ENCODE data around the gene PLXNB2.

PLXNB2 gene

GRCh38 chr22:50238755-50239154 is 68.7 kb downstream of the PLXNB2 start:
- in situ Hi-C loops (cut with MboI; ENCODE audit: low sequenced_read_pairs), result no loop called here

DNA sequence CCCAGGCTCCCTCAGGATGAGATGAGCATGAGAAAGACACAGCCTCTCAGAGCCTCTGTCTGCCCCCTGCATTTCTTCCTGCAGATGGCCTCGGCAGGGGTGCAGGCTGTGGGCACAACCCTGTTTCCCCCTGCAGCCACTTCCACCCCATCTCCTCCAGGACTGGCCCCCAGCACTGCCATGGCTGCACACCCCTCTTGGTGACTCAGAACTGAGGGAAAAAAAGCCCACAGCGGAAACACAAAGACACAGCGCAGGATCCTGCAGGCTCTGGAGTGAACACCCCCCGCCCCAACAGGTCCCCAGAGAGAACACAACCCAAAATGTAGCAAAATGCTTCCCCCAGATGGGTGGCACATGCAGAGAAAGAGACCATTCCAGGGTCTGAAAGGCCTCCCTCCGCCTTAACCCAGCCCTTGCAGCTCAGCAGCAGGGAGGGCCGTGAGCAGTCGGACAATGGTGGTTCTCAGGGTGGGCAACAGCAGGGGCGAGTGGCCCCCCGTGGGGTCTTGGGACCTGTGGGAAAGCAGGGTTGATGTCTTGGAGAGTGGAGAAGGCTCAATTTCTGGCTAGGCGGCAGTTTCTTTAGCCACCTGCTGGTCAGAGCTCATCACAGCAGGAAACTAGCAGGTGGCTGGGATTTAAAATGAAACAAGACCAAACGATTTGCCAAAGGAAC is 70.6 kb downstream of the PLXNB2 start:
- in situ Hi-C loops (cut with MboI; ENCODE audit: low sequenced_read_pairs), result no loop called here

GRCh38 chr22:50233223-50233622 is 74.2 kb downstream of the PLXNB2 start:
- in situ Hi-C loops (cut with MboI; ENCODE audit: low sequenced_read_pairs), result no loop called here

GRCh38 chr22:50232481-50233151 is 74.8 kb downstream of the PLXNB2 start:
- in situ Hi-C loops (cut with MboI; ENCODE audit: low sequenced_read_pairs), result no loop called here

- in situ Hi-C loops (cut with MboI; ENCODE audit: low sequenced_read_pairs), result no loop called here
Observed at GRCh38 chr22:50229370-50229769, 78.1 kb downstream of the PLXNB2 start.

DNA sequence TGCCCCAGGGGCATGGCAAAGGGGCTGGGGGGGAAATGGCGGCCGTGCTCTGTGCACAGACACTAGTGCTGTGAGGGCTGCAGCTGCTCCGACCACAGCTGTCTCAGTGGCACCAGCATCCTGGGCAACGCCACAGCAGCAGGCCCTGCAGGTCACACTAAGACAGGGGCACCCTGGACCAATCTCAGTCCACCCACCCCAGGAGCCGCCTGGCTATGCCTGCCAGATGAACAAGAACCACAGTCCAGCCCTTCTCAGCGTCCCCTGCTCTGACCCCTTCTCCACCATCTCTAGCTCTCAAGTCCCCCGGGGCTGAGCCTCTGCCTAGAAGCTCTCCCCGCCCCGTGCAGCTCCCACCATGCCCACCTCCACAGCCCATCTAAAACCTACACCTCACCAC is 79.1 kb downstream of the PLXNB2 start:
- in situ Hi-C loops (cut with MboI; ENCODE audit: low sequenced_read_pairs), result no loop called here

GRCh38 chr22:50227579-50228215 is 79.7 kb downstream of the PLXNB2 start:
- in situ Hi-C loops (cut with MboI; ENCODE audit: low sequenced_read_pairs), result no loop called here

GRCh38 chr22:50226875-50227165 is 80.6 kb downstream of the PLXNB2 start:
- in situ Hi-C loops (cut with MboI; ENCODE audit: low sequenced_read_pairs), result no loop called here

GRCh38 chr22:50226063-50226874 is 81.2 kb downstream of the PLXNB2 start:
- in situ Hi-C loops (cut with MboI; ENCODE audit: low sequenced_read_pairs), result no loop called here

GRCh38 chr22:50225200-50225969 is 82.1 kb downstream of the PLXNB2 start:
- in situ Hi-C loops (cut with MboI; ENCODE audit: low sequenced_read_pairs), result no loop called here
